ENCODE results near the gene C5orf58.

The C5orf58 gene

DNA sequence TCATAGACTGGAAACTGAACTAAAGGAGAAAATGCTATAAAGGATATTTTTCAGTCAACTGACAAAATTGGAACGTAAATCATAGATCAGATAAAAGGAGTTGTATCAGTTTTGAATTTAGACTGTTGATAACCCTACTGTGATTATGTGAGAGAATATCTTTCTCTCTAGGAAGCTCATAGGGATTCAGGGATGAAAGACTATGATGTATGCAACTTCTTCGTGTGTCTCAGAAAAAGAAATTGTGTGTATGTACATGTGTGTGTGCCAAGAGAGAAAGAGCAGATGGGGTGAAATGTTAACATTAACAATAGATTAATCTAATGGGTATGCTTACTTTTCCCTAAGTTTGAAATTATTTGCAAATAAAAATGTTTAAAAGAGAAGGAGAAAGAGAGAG lies 30.7 kb upstream of the C5orf58 start:
- H3K27ac ChIP-seq (ENCODE audit: insufficient read depth, low read depth, low read length, poor library complexity, severe bottlenecking) = no peak overlapping the region
- H3K4me3 ChIP-seq (ENCODE audit: insufficient read depth, low read depth, low read length) = no peak overlapping the region
- no peaks in the 10 kb centered on the region for H3K36me3 ChIP-seq (ENCODE audit: control insufficient read depth, insufficient read depth, low read length)
- no peaks in the 10 kb centered on the region for H3K4me1 ChIP-seq (ENCODE audit: control insufficient read depth, insufficient read depth, low read length)
- no peaks in the 10 kb centered on the region for H3K9me3 ChIP-seq (ENCODE audit: control insufficient read depth, low read length)
- no peaks in the 10 kb centered on the region for H3K27me3 ChIP-seq (ENCODE audit: control insufficient read depth, insufficient read depth, low read length, poor library complexity, severe bottlenecking)
- WGBS, 2 experiments = 95 to 99% methylated on average over 2 of the region's 2 CpGs

DNA sequence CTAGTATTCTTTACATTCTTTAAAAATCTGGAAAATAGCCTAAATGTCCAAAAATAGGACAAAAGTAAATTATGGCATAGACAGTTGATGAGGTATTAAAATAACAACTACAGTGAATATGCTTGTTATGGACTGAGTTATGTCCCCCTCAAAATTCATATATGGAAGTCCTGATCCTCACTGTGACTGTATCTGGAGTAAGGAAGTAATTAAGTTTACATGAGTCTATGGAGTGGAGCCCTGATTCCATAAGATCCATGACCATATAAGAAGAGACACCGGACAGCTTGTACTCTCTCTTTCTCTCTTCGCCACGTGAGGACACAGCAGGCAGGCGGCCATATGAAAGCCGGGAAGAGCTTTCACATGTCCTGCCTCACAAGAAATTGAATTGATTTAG lies 28.6 kb upstream of the C5orf58 start:
- no peak overlapping the region for H3K27ac ChIP-seq (ENCODE audit: insufficient read depth, low read depth, low read length, poor library complexity, severe bottlenecking)
- H3K4me1 ChIP-seq (ENCODE audit: control insufficient read depth, insufficient read depth, low read length) = no peaks in the 10 kb centered on the region
- WGBS, 2 experiments = 83 to 91% methylated on average over 5 of the region's 5 CpGs
- no peaks in the 10 kb centered on the region for H3K9me3 ChIP-seq (ENCODE audit: control insufficient read depth, low read length)
- H3K36me3 ChIP-seq (ENCODE audit: control insufficient read depth, insufficient read depth, low read length) = no peaks in the 10 kb centered on the region
- no peaks in the 10 kb centered on the region for H3K27me3 ChIP-seq (ENCODE audit: control insufficient read depth, insufficient read depth, low read length, poor library complexity, severe bottlenecking)
- H3K4me3 ChIP-seq (ENCODE audit: insufficient read depth, low read depth, low read length) = no peak overlapping the region

- Histone ChIP-seq H3K4me3 (ENCODE audit: insufficient read depth, low read depth, low read length) (no peak overlapping the region), H3K4me1 (ENCODE audit: control insufficient read depth, insufficient read depth, low read length) (no peaks in the 10 kb centered on the region), H3K36me3 (ENCODE audit: control insufficient read depth, insufficient read depth, low read length) (no peaks in the 10 kb centered on the region), H3K27ac (ENCODE audit: insufficient read depth, low read depth, low read length, poor library complexity, severe bottlenecking) (no peak overlapping the region), H3K27me3 (ENCODE audit: control insufficient read depth, insufficient read depth, low read length, poor library complexity, severe bottlenecking) (no peaks in the 10 kb centered on the region), H3K9me3 (ENCODE audit: control insufficient read depth, low read length) (no peaks in the 10 kb centered on the region)
- 85 to 86% methylated on average over 2 to 3 of the region's 3 CpGs for WGBS, 2 experiments
These were observed 26.6 kb upstream of the C5orf58 start for GRCh38 chr5:170206216-170206615.

DNA sequence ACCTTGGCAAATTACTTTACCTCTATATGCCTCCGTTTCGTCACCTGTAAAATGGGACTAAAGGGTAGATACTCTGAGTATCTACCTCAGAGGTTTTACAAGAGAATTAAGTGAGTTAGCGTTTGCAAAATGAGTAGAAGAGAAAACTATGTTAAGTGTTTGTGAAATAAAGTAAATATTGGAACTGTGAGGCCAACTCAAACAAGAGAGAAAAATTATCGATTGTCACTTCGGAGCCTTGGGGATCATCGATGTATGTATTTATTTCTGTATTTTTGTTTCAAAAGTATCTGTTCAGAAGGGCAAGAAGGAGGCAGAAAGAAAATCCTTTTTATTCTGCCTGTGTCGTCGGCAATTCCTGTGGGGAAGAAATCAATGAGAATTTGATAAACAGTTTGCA lies 25.8 kb upstream of the C5orf58 start:
- 93 to 96% methylated on average over 8 of the region's 8 CpGs for WGBS, 2 experiments
- no peaks in the 10 kb centered on the region for H3K27me3 ChIP-seq (ENCODE audit: control insufficient read depth, insufficient read depth, low read length, poor library complexity, severe bottlenecking)

GRCh38 chr5:170211575-170212334 lies 21.0 kb upstream of the C5orf58 start:
- WGBS, 2 experiments = 83 to 90% methylated on average over 1 of the region's 1 CpG
- Histone ChIP-seq H3K27me3 (ENCODE audit: control insufficient read depth, insufficient read depth, low read length, poor library complexity, severe bottlenecking) (no peaks in the 10 kb centered on the region), H3K9me3 (ENCODE audit: control insufficient read depth, low read length) (no peaks in the 10 kb centered on the region), H3K27ac (ENCODE audit: insufficient read depth, low read depth, low read length, poor library complexity, severe bottlenecking) (no peak overlapping the region), H3K4me1 (ENCODE audit: control insufficient read depth, insufficient read depth, low read length) (no peaks in the 10 kb centered on the region), H3K4me3 (ENCODE audit: insufficient read depth, low read depth, low read length) (no peak overlapping the region), H3K36me3 (ENCODE audit: control insufficient read depth, insufficient read depth, low read length) (no peaks in the 10 kb centered on the region)

More for the DNA sequence above, 25.8 kb upstream of the C5orf58 start:
- H3K27ac ChIP-seq (ENCODE audit: insufficient read depth, low read depth, low read length, poor library complexity, severe bottlenecking) = no peak overlapping the region
- H3K9me3 ChIP-seq (ENCODE audit: control insufficient read depth, low read length) = no peaks in the 10 kb centered on the region
- no peaks in the 10 kb centered on the region for H3K4me1 ChIP-seq (ENCODE audit: control insufficient read depth, insufficient read depth, low read length)
- H3K36me3 ChIP-seq (ENCODE audit: control insufficient read depth, insufficient read depth, low read length) = no peaks in the 10 kb centered on the region
- no peak overlapping the region for H3K4me3 ChIP-seq (ENCODE audit: insufficient read depth, low read depth, low read length)

DNA sequence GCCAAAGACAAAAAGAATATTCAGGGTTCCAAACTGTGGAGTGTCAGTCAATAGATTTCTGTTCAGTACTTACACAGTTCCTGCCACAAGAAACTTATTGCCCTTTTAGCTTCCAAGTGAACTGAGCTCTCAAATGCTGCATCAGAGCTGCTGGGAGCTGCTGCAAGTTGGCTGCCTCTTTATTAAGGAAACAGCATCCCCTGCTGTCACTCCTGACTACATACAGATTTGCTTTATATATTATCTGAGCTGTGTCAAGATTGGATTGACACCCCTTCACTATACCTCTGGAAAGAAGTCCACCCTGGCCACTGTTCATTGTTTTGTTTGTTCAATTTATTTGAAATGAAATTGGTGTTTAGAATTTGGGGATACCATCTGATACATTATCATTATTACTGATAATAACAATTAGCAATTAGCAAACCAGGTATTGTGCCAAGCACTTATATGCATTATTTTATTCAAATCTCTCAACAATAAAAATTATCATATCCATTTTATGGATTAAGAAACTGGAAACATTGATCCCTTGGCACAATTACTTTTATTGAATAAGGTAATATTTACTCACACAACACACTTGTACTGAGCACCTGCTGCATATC lies 16.4 kb upstream of the C5orf58 start:
- no peak overlapping the region for H3K4me3 ChIP-seq (ENCODE audit: insufficient read depth, low read depth, low read length)
- no peaks in the 10 kb centered on the region for H3K36me3 ChIP-seq (ENCODE audit: control insufficient read depth, insufficient read depth, low read length)
- H3K4me1 ChIP-seq (ENCODE audit: control insufficient read depth, insufficient read depth, low read length) = peaks cover 8% of the 10 kb centered on the region
- no peaks in the 10 kb centered on the region for H3K9me3 ChIP-seq (ENCODE audit: control insufficient read depth, low read length)
- H3K27ac ChIP-seq (ENCODE audit: insufficient read depth, low read depth, low read length, poor library complexity, severe bottlenecking) = no peak overlapping the region
- H3K27me3 ChIP-seq (ENCODE audit: control insufficient read depth, insufficient read depth, low read length, poor library complexity, severe bottlenecking) = peaks cover 5% of the 10 kb centered on the region

GRCh38 chr5:170217831-170218230 lies 15.0 kb upstream of the C5orf58 start:
- WGBS, 2 experiments = 89 to 92% methylated on average over 5 of the region's 5 CpGs
- no peaks in the 10 kb centered on the region for H3K9me3 ChIP-seq (ENCODE audit: control insufficient read depth, low read length)
- H3K36me3 ChIP-seq (ENCODE audit: control insufficient read depth, insufficient read depth, low read length) = no peaks in the 10 kb centered on the region
- H3K27me3 ChIP-seq (ENCODE audit: control insufficient read depth, insufficient read depth, low read length, poor library complexity, severe bottlenecking) = peaks cover 5% of the 10 kb centered on the region
- peaks cover 8% of the 10 kb centered on the region for H3K4me1 ChIP-seq (ENCODE audit: control insufficient read depth, insufficient read depth, low read length)
- H3K27ac ChIP-seq (ENCODE audit: insufficient read depth, low read depth, low read length, poor library complexity, severe bottlenecking) = no peak overlapping the region
- H3K4me3 ChIP-seq (ENCODE audit: insufficient read depth, low read depth, low read length) = no peak overlapping the region

GRCh38 chr5:170218726-170219125 lies 14.1 kb upstream of the C5orf58 start:
- peaks cover 8% of the 10 kb centered on the region for H3K4me1 ChIP-seq (ENCODE audit: control insufficient read depth, insufficient read depth, low read length)
- 82 to 91% methylated on average over 1 of the region's 1 CpG for WGBS, 2 experiments

GRCh38 chr5:170219615-170220014 lies 13.2 kb upstream of the C5orf58 start:
- no peak overlapping the region for H3K4me3 ChIP-seq (ENCODE audit: insufficient read depth, low read depth, low read length)
- no peaks in the 10 kb centered on the region for H3K36me3 ChIP-seq (ENCODE audit: control insufficient read depth, insufficient read depth, low read length)
- H3K4me1 ChIP-seq (ENCODE audit: control insufficient read depth, insufficient read depth, low read length) = peaks cover 8% of the 10 kb centered on the region
- H3K9me3 ChIP-seq (ENCODE audit: control insufficient read depth, low read length) = no peaks in the 10 kb centered on the region
- no peak overlapping the region for H3K27ac ChIP-seq (ENCODE audit: insufficient read depth, low read depth, low read length, poor library complexity, severe bottlenecking)
- WGBS, 2 experiments = 91 to 95% methylated on average over 2 of the region's 2 CpGs
- peaks cover 5% of the 10 kb centered on the region for H3K27me3 ChIP-seq (ENCODE audit: control insufficient read depth, insufficient read depth, low read length, poor library complexity, severe bottlenecking)

More at GRCh38 chr5:170218726-170219125, 14.1 kb upstream of the C5orf58 start:
- no peak overlapping the region for H3K4me3 ChIP-seq (ENCODE audit: insufficient read depth, low read depth, low read length)
- no peaks in the 10 kb centered on the region for H3K9me3 ChIP-seq (ENCODE audit: control insufficient read depth, low read length)
- H3K36me3 ChIP-seq (ENCODE audit: control insufficient read depth, insufficient read depth, low read length) = no peaks in the 10 kb centered on the region
- H3K27me3 ChIP-seq (ENCODE audit: control insufficient read depth, insufficient read depth, low read length, poor library complexity, severe bottlenecking) = peaks cover 5% of the 10 kb centered on the region
- H3K27ac ChIP-seq (ENCODE audit: insufficient read depth, low read depth, low read length, poor library complexity, severe bottlenecking) = no peak overlapping the region

- H3K36me3 ChIP-seq (ENCODE audit: control insufficient read depth, insufficient read depth, low read length) = no peaks in the 10 kb centered on the region
- H3K27ac ChIP-seq (ENCODE audit: insufficient read depth, low read depth, low read length, poor library complexity, severe bottlenecking) = no peak overlapping the region
- 87 to 88% methylated on average over 2 of the region's 2 CpGs for WGBS, 2 experiments
- peaks cover 5% of the 10 kb centered on the region for H3K27me3 ChIP-seq (ENCODE audit: control insufficient read depth, insufficient read depth, low read length, poor library complexity, severe bottlenecking)
- no peak overlapping the region for H3K4me3 ChIP-seq (ENCODE audit: insufficient read depth, low read depth, low read length)
- peaks cover 8% of the 10 kb centered on the region for H3K4me1 ChIP-seq (ENCODE audit: control insufficient read depth, insufficient read depth, low read length)
- no peaks in the 10 kb centered on the region for H3K9me3 ChIP-seq (ENCODE audit: control insufficient read depth, low read length)
These were observed 12.6 kb upstream of the C5orf58 start for GRCh38 chr5:170220191-170220590.

Measured in ectodermal cell (in vitro differentiated cells).